CD4-positive, alpha-beta T cell treated with Interferon alpha-2 for 1 hour (primary cell): ENCODE results near the gene XCR1.

Experiments used
- DNase-seq, 2 donors: peaks; one replicate each; pipeline ENCODE4 v3.0.0-alpha.2; 2020 to 2022

The XCR1 gene

DNA sequence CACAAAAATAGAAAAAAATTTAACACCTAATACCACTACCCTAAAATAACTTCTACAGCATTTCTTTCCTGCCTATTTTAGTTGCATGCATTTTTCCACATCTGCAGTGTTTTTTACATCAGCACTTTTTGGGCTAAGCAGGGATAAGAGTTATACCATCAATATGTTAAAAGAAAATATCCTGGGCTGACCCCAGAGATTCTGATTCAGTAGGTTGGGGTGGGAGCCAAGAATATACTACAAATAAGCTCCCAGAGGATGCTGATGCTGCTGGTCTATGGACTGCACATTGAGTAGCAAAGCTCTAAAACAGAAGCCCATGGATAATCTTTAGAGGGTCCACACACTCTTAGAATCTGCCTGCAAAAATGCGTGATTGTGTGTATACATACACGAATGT lies 46.5 kb downstream of the XCR1 start:
- no peak for DNase-seq

DNA sequence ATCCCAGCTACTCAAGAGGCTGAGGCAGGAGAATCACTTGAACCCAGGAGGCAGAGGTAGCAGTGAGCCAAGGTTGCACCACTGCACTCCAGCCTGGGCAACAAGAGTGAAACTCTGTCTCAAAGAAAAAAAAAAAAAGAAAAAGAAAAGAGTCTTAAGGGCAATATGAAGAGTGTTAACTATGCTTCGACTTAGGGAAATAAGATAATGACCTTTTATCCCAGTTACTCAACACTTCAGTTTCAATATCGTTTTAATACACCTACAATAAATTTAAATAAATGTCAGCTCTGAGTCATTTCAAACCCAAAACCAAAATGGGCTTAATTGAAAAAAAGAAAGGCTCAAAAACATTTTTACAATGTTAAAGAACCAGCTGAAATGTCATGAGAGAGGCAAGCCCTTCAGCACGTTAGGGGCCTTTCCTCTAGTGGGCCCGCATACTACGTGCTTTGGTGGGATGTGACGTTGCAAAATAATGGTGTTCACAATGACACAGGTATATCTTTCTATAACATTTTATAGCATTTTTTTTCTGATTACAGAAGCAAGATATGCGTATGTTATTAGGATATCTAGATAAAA lies 47.0 kb downstream of the XCR1 start:
- DNase-seq: no peak

DNA sequence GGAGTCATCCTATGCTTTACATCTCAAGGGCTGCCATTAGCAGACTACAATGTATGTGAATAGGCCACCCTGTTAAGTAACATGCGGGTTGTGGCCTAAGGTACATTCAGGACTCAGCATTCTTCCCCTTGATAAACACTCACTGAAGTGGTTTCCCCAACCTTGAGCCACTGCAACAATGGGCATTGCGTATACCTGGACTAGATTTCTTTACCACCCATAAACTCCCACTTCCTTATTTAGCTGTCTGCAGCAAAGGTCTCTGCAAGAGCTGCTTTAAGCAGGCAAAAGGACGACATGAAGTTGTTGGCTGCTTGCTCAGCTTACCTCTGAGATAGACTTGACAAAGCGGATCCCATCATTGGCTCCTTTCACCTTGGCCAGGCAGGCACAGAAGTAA lies 47.9 kb downstream of the XCR1 start:
- DNase-seq: no peak

DNA sequence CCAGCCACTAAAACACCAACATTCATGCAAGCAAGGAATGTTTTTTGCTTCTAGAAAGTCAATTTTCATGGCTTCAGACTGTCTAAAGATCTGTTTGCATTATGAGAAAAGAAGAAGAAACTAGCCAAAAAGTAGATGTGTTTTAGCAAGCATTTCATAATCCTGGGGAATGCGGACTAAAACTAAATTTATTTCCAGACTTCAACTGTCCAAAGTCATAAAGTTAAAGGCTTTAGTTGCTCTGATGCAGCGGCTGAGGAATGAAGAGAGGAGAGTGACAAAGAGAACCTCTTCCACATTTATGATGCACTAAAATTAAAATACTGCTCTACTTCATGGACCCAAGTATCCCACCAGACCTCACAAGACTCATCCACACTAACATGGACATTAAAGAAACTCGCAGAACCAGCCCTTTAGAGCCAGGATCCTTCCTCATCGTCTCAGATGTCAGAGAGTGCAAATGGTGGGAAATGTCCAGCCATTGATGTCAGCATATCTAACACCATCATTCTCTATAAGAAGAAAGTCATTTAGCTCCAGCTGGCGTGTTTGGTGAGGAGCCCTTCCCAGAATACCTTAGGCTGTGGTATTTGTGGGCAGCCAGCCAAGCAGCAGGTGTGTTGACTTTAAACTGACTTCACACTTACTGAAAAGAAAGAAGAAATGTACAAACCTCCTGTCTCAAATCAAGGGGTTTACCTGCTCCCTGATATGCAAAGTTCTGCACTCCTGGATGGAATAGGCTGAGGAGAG lies 49.1 kb downstream of the XCR1 start:
- DNase-seq: peak; percentile 43 to 64

DNA sequence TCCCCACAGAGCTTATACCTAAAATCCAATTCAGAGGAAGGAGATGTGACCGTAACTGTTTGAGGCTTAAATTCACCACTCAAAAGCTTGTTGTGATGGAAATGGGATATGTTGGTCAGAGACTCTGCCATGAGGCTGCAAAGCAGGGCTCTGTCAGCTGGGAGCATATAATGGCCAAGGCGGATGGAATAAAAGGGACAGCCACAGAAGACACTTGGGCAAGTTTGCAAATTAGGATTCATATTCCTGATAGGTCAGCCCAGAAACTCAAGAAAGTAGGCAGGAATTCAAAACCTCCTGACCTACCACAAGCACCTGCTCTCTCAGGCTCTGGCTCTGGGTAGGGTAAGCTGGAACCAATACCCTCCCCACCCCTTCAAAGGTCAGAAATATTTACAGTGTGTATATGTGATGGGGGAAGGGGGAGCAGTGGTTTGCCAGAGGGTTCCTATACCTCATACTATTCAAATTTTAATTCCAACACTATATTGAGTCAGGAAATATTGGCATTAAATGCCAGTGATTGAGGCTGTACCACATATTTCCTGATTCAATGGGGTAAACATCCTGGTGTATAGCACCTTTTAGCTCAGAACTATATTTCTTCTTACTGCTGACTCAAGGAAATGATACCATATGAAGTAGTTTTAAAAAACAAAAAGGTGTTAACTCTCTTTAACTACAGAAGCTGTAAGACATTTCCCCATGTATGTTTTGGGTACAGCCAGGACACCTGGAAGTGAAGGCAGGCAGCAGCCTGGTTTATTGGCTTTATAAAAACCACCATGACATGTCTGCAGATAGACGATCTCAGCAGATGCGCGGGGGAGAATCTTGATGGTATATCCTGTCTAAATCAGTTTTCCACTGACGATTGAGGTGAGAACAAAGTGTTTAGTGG lies 50.8 kb downstream of the XCR1 start:
- peak in 1 of 2 donors; percentile 57 for DNase-seq

DNA sequence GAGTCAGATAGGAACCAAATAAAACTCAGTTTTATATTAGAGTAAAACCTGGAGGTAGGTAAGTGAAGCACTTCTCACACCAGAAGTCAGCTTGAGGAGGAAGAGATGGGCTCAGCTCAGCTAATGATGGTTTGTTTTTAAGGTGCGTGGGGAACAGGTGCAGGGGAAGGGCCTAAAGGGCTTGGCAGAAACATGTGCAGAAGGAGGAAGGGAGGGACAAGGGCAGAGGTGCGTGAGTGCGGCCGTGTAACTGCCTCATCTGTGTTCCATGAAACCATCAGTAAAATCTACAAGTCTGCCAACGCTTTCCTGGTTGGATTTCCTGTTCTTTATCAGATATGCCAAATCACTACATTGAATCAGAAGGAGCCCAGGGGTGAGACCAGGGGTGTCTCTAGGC lies 51.6 kb downstream of the XCR1 start:
- peak in 1 of 2 donors; percentile 28 for DNase-seq

DNA sequence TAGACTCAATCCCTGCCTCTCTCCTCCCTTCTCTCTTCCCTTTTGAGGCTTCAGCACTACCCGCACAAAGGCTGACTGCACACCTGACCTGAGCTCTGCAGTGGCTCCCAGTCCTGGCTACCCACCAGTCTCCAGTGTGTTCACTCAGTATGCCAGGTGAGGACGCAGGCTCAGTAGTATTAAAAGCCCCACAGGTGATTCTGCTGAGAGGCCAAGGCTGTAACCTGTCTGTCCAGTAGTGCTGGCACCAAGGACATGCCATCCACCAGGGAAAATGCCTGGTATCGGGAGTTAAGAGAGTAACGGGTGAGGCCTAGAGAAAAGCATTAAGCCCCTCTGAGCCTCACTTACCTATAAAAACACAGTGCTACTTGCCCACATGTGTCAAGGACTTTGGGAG lies 52.6 kb downstream of the XCR1 start:
- DNase-seq: no peak

DNA sequence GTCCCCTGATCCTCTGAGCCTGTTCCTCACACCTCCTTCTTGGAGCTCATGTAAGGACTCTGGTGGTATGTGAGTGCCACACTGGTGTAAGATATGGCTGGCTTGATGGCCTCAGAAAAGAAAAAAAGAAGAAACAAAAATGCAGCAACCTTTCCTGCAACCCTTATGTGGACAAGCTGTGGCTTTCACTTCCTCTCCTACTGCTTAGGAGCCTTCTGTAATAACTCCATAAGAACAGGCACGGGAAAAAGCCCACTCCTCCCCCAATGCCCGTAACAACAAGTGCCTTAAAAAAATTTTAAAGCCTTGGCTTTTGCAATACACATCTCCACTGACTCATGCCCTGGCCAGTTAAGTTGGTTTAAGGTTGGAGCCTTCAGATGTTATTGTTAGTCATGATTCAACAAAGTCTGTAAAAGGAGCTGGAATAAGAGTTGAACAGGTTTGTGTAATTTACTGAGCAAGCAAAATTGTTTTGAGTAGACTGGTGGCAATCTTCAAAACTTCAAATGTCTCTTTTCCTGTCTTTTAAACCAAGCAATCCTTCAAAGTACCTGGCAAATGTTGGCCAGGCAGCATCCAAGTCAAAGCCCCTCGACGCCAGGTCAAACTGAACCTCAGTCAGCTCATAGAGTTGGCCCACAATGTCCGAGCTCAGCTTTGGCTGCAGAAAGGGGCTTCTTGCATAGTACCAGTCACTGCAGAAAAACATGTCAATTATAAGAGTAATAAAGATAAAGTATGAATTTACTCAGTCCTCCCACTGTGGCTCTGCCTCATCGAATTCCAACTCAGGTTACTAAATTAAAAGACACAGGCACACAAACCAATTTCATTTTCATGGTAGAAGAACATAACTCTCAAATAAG lies 54.5 kb downstream of the XCR1 start:
- peak in 1 of 2 donors; percentile 51 for DNase-seq

DNA sequence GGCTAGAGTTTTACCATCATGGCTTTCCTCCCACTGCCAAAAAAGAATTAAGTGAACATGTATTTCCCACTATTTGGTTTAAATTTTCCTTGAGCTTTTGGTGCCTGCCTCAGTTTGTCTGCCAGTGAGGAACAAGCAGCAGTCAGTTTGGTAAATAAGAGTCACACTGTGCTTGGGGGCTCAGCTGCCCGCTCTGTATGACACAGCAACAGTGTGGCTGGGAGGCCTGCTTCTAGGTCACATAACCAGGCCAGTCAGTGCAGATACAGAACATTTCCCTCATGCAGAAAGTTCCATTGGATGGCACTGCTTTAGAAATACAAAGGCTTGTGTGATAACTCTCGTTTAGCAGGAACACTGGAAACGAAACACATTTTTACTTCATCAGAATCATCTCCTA lies 57.3 kb downstream of the XCR1 start:
- DNase-seq: no peak

DNA sequence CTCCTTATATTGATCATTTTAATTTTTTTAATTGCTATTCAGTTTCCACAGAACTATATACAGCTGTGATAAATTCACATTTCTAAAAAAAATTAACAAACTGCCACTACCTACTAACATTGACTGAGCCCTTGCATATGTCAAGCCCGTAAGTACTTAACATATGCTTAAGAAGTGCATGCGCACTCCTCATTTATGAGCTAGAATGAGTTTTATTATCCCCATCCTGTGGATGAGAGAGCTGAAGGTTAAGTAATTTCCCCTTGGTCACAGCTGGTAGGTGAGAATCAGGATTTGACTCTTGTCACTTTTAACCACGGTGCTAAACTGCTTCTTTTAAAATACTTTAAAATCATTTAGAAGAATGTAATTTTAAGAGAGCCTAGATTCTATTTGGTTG lies 58.2 kb downstream of the XCR1 start:
- no peak for DNase-seq

DNA sequence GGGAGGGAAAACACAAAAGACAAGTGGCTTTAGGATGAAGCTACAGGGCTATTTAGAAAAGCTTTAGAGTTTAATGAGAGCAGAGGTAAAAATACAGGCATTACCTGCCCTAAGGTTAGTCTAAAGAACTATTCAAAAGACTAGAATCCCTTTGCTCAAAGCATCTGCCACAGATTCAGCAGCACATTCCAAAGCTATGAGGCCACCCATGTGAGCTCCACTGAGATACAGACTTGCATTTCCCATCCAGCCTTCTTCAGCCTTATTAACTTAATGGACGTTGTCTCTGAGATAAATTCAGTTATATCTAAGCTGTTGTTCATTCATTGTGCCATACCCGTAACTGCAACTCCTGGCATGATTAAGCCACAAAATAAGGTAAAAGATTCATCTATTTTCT lies 58.6 kb downstream of the XCR1 start:
- no peak for DNase-seq

DNA sequence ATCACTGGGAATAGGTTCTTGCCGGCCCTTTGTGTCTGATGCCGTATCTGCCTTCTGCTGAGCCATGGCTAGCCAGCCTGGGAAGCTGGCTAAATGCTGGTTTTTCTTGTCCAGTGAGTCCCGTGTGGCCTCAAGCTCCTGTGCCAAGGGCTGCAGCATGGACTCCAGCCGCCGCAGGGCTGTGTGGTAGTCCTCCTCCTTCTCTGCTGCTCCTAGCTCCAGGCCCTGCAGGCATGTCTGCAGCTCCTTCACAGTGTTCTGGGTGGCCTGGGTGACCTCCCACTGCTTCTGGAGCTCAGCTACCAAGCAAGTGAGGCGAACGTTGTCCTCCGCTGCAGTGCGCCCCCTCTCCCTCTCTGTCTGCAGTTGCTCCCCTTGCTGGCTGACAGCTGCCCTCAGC lies 59.1 kb downstream of the XCR1 start:
- DNase-seq: no peak

DNA sequence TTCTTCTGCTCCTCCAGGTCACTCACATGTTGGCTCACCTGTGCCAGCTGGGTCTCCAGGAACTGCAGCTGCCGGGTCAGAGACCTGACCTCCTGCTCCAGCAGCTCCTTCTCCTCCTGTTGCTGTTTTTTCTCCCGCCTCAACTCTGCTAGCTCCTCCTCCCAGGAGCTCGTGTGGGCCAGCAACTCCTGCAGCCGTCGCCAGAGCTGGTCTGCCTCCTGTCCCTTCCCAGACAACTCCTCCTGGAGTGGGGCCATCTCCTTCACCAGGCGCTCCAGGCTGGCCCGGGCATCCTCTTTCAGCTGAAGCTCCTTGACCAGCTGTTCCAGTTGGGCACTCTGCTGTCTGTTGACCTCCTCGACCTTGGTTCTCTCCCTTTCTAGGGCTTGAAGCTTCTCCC lies 59.6 kb downstream of the XCR1 start:
- DNase-seq: no peak
